Measurements from ENCODE around the gene SMARCA2.

Gene SMARCA2

GRCh38 chr9:2055203-2055658, 40.1 kb downstream of the SMARCA2 start:
- no peak overlapping the region for H3K27ac ChIP-seq
- no peak for TF ChIP-seq ZFX (IDR thresholded peaks at IDR 0.05; ENCODE audit: borderline replicate concordance)
- TF ChIP-seq CTCF (IDR thresholded peaks at IDR 0.05) = no peak

- no peak overlapping the region for H3K27ac ChIP-seq
- TF ChIP-seq ZFX (IDR thresholded peaks at IDR 0.05; ENCODE audit: borderline replicate concordance) (no peak), CTCF (IDR thresholded peaks at IDR 0.05) (no peak)
These were observed 44.3 kb downstream of the SMARCA2 start for GRCh38 chr9:2059274-2059929.

GRCh38 chr9:2060424-2060823, 45.3 kb downstream of the SMARCA2 start:
- H3K27ac ChIP-seq = no peak overlapping the region
- TF ChIP-seq ZFX (IDR thresholded peaks at IDR 0.05; ENCODE audit: borderline replicate concordance) (no peak), CTCF (IDR thresholded peaks at IDR 0.05) (no peak)

- H3K27ac ChIP-seq = no peak overlapping the region
These were observed 50.6 kb downstream of the SMARCA2 start for GRCh38 chr9:2065704-2066103.

GRCh38 chr9:2066312-2067273, 51.4 kb downstream of the SMARCA2 start:
- TF ChIP-seq CTCF (IDR thresholded peaks at IDR 0.05) (no peak), ZFX (IDR thresholded peaks at IDR 0.05; ENCODE audit: borderline replicate concordance) (no peak)
- H3K27ac ChIP-seq = no peak overlapping the region

More at GRCh38 chr9:2065704-2066103, 50.6 kb downstream of the SMARCA2 start:
- TF ChIP-seq CTCF (IDR thresholded peaks at IDR 0.05) (no peak), ZFX (IDR thresholded peaks at IDR 0.05; ENCODE audit: borderline replicate concordance) (no peak)

- H3K27ac ChIP-seq = no peak overlapping the region
- no peak for TF ChIP-seq CTCF (IDR thresholded peaks at IDR 0.05)
- no peak for TF ChIP-seq ZFX (IDR thresholded peaks at IDR 0.05; ENCODE audit: borderline replicate concordance)
These were observed 57.7 kb downstream of the SMARCA2 start for GRCh38 chr9:2072752-2073405.
